HepG2 (cell line): Measurements from ENCODE around the gene GNL2. TPM values are rescaled to one million over a fixed set of nuclear protein-coding genes. Genes with fewer than 3 reads are reported as not detected.

Source experiments
- ATAC-seq: fragments of 200-7000 bp; cut with Tn5 transposase; 3 replicates; pipeline ENCODE4 v1.9.1; 2020; ENCODE audit warnings: mild to moderate bottlenecking, moderate library complexity
- BruUV-seq: library from RNA; stranded (reverse); fragments of 400-500 nt; replicated peaks from 2 replicates; lab custom pipeline; 2021; lab: Mats Ljungman, UMichigan
- CTCF ChIA-PET: fragments of 300-600 bp; formaldehyde crosslinking; extraction: SDS; loops from one replicate; lab custom pipeline; 2021; ENCODE audit warnings: low total read pairs, inconsistent platforms, low intra/inter-chr PET ratio; lab: Yijun Ruan, JAX
- POLR2A ChIA-PET: fragments of 350-600 bp; sonication (Branson Sonifier 250); formaldehyde crosslinking; loops from one replicate; lab custom pipeline; 2020; ENCODE audit warnings: antibody characterized with exemption, inconsistent platforms; lab: Yijun Ruan, JAX
- DNase-seq: peaks from one replicate; pipeline ENCODE4 v3.0.0-alpha.2; 2015; ENCODE audit warnings: low spot score
- FAIRE-seq: peaks from 3 replicates; lab custom pipeline; 2011; peaks lifted over from hg19 to GRCh38; lab: Jason Lieb, UNC
- H2AFZ ChIP-seq: one replicate; pipeline ENCODE4 v1.6.1; 2011; ENCODE audit warnings: low read length, inconsistent platforms
- H3K27ac ChIP-seq: fragments of 300-600 bp; 3 replicates; pipeline ENCODE4 v1.8.0; 2011; ENCODE audit warnings: mixed run types, mild to moderate bottlenecking, mixed read lengths, low read length, inconsistent platforms; ENCODE audit not compliant: insufficient read depth; ENCODE audit errors: extremely low read length
- H3K27me3 ChIP-seq, 2 experiments: fragments of 200-600 bp in 1 of 2; 2 replicates in 1 of 2; 3 replicates in 1 of 2; pipeline versions ENCODE4 v1.6.0 to v1.8.0; 2011; ENCODE audit warnings: low read length in 2 of 2, mild to moderate bottlenecking in 2 of 2, moderate library complexity in 2 of 2, inconsistent platforms in 1 of 2; ENCODE audit not compliant: insufficient read depth in 2 of 2, control insufficient read depth in 1 of 2
- H3K36me3 ChIP-seq, 2 experiments: fragments of 200-600 bp in 1 of 2; replicated peaks in 1 of 2; 2 replicates in 1 of 2; 3 replicates in 1 of 2; pipeline versions ENCODE4 v1.5.1 to v1.8.0; 2011; ENCODE audit warnings: low read length in 2 of 2, inconsistent platforms in 1 of 2; ENCODE audit not compliant: insufficient read depth in 2 of 2, control insufficient read depth in 1 of 2
- H3K4me1 ChIP-seq: 2 replicates; pipeline ENCODE4 v1.5.1; 2012; ENCODE audit warnings: low read length, inconsistent platforms; ENCODE audit not compliant: insufficient read depth
- H3K4me2 ChIP-seq: 2 replicates; pipeline ENCODE4 v1.6.0; 2011; ENCODE audit warnings: low read depth, low read length, inconsistent platforms
- H3K4me3 ChIP-seq, 3 experiments: fragments of 200-600 bp in 1 of 3; sonication (generic), shearing (Covaris generic) in 1 of 3; replicated peaks in 1 of 3; 2 replicates each; pipeline ENCODE4 v1.5.1; 2011 to 2016; ENCODE audit warnings: low read length in 3 of 3, inconsistent platforms in 2 of 3, low read depth in 2 of 3, mild to moderate bottlenecking in 2 of 3, control low read depth in 1 of 3, mixed read lengths in 1 of 3; ENCODE audit not compliant: insufficient read depth in 1 of 3
- H3K79me2 ChIP-seq: one replicate; pipeline ENCODE4 v1.6.1; 2011; ENCODE audit warnings: low read length, inconsistent platforms; ENCODE audit not compliant: insufficient read depth
- H3K9ac ChIP-seq: 2 replicates; pipeline ENCODE4 v1.6.0; 2011; ENCODE audit warnings: mild to moderate bottlenecking, low read depth, low read length, inconsistent platforms; ENCODE audit not compliant: insufficient read depth
- H3K9me3 ChIP-seq: 2 replicates; pipeline ENCODE4 v1.5.1; 2012; ENCODE audit warnings: mild to moderate bottlenecking, low read length
- H4K20me1 ChIP-seq: 2 replicates; pipeline ENCODE4 v1.6.0; 2011; ENCODE audit warnings: inconsistent platforms, mild to moderate bottlenecking, low read length, moderate library complexity; ENCODE audit not compliant: insufficient read depth
- ATF1 ChIP-seq: IDR thresholded peaks from 2 replicates; pipeline ENCODE4 v1.6.1; 2016; ENCODE audit warnings: mild to moderate bottlenecking, control low read depth
- CERS6 ChIP-seq: sonication (generic); formaldehyde crosslinking; IDR thresholded peaks from 2 replicates; pipeline ENCODE4 v1.5.0; 2020; ENCODE audit warnings: missing genetic modification reagents
- HIC2 ChIP-seq: sonication (generic); formaldehyde crosslinking; IDR thresholded peaks from 2 replicates; pipeline ENCODE4 v1.9.0; 2022; ENCODE audit warnings: low read depth, missing genetic modification reagents
- ZNF207 ChIP-seq: fragments of 450-650 bp; IDR thresholded peaks from 2 replicates; pipeline ENCODE4 v1.6.1; 2016; ENCODE audit warnings: antibody characterized with exemption, borderline replicate concordance
- ZNF850 ChIP-seq: sonication (generic); formaldehyde crosslinking; conservative IDR thresholded peaks from 2 replicates; pipeline ENCODE4 v1.9.0; 2021; ENCODE audit warnings: mild to moderate bottlenecking, missing genetic modification reagents
- WGBS: methylation state at CpG from one replicate; pipeline ENCODE4 v1.1.6; 2017; ENCODE audit warnings: low lambda C conversion rate; 5-methylcytosine and 5-hydroxymethylcytosine counted together
- in situ Hi-C: cut with HindIII; loops from 2 replicates; pipeline ENCODE4 v1.10.0; 2017; ENCODE audit warnings: low pct_unique_long_range_greater_than_20kb; ENCODE audit not compliant: extremely low pct_ligation_motif_present
- intact Hi-C: fragments of 100-400 bp; cut with micrococcal nuclease; formaldehyde crosslinking; loops from one replicate; pipeline ENCODE4 v1.10.0; 2022; ENCODE audit not compliant: unreplicated experiment
- polyA plus RNA-seq, 8 experiments: library from polyadenylated mRNA; depleted of rRNA in 3 of 8; stranded (reverse) in 7 of 8; unstranded in 1 of 8; fragments of >200 nt; fragmentation: Illumina TruSeq in 4 of 8; extraction: Trizol in 4 of 8; gene quantifications; 2 replicates each; pipeline versions ENCODE4 v1.2.1 to v1.2.3, GENCODE V29; 2011 to 2016; ENCODE audit warnings: low read depth in 4 of 8, missing spikeins in 1 of 8, mixed read lengths in 1 of 8; ENCODE audit not compliant: insufficient read depth in 1 of 8
- total RNA-seq, 5 experiments: library from RNA; depleted of rRNA; stranded (reverse); fragments of >200 nt; fragmentation: Illumina TruSeq; extraction: Trizol; gene quantifications; 2 replicates each; pipeline ENCODE4 v1.2.3, GENCODE V29; 2016; ENCODE audit warnings: low read depth in 1 of 5
- TF ChIP-seq, protein P1 (sequence below): IDR thresholded peaks from 2 replicates; pipeline ENCODE4 v1.6.1; 2012; ENCODE audit warnings: inconsistent platforms

The GNL2 gene
- total and polyA plus RNA-seq, 2 of the 13 experiments (the other 11 are each of a cell fraction or from before 2014, with no cell fraction given): 32.1 to 72.1 TPM

DNA sequence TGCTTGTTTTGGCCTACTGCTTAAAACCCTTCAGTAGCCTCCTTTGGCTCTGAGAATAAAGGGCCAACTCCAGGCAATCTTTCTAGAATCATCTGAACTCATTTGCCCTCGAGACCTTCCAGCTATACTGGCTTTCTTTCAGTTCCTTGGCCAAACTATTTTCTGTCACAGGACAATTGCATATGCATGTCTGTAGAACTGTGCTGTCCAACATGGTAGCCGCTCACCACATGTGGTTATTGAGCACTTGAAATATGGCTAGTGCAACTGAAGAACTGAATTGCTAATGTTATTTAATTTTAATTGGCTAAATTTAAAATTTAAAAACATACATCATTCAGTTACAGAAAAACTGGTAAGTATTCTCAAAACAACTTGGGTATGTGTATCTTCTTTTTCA, 14.3 kb upstream of the GNL2 start:
- ChIA-PET POLR2A (no interaction called here), CTCF (no interaction called here)
- TF ChIP-seq HIC2 (CRISPR knock-in tag) (no peak), CERS6 (CRISPR knock-in tag) (no peak), ZNF207 (no peak), ATF1 (CRISPR knock-in tag) (no peak), ZNF850 (CRISPR knock-in tag) (no peak)
- TF ChIP-seq, protein P1, sequence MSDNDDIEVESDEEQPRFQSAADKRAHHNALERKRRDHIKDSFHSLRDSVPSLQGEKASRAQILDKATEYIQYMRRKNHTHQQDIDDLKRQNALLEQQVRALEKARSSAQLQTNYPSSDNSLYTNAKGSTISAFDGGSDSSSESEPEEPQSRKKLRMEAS: no peak
- 0% methylated on average over 2 of the region's 2 CpGs for WGBS
- FAIRE-seq: no peak
- intact Hi-C loops (no loop called here), in situ Hi-C loops (loop anchor here (5.0 kb wide), 1 partner anchor 67 kb away; no protein-coding TSS in a partner anchor)
- no TSS peak for BruUV-seq
- H3K4me2 ChIP-seq: no peak overlapping the region
- no peak overlapping the region for H2AFZ ChIP-seq
- H3K27me3 ChIP-seq: peaks cover 15 to 77% of the 10 kb centered on the region in 2 experiments
- H3K79me2 ChIP-seq: no peaks in the 10 kb centered on the region
- no peak for DNase-seq
- no peaks in the 10 kb centered on the region for H3K9me3 ChIP-seq
- no peak for ATAC-seq
- no peak overlapping the region for H3K27ac ChIP-seq
- H4K20me1 ChIP-seq: no peaks in the 10 kb centered on the region
- no peaks in the 10 kb centered on the region for H3K36me3 ChIP-seq
- H3K9ac ChIP-seq: no peak overlapping the region
- peaks cover 3% of the 10 kb centered on the region; the same call in 1 of the 2 replicates for H3K4me1 ChIP-seq
- H3K4me3 ChIP-seq: no peak overlapping the region
